ENCODE data around the gene BTBD9. TPM values are rescaled to one million over a fixed set of nuclear protein-coding genes. Genes with fewer than 3 reads are reported as not detected.
"Not testable (repeated sequence)": the region's sequence is repeated elsewhere in the genome, so short reads cannot be mapped to it uniquely, and the experiment has no call there.

The BTBD9 gene
- total and polyA plus RNA-seq, 5 donors from 2014 or later, result 11.6 to 79.7 (median 16.7) TPM

DNA sequence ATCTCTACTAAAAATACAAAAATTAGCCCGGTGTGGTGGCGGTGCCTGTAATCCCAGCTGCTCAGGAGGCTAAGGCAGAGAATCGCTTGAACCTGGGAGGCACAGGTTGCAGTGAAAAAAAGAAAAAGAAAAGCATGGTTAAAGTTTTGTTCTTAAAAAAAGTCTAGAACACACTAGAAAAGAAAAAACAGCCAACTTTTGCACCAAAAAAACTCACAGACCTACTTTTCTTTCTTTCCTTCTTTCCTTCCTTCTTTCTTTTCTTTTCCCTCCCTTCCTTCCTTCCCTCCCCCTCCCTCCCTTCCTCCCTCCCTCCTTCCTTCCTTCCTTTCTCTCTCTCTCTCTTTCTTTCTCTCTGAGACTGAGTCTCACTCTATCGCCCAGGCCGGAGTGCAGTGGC, 204.4 kb downstream of the BTBD9 start:
- no peaks in the 10 kb centered on the region for H3K4me1 ChIP-seq (ENCODE audit: control insufficient read depth, insufficient read depth, low read length, poor library complexity, severe bottlenecking)
- ATAC-seq (ENCODE audit: low read depth in 2 of 2) (no peak), DNase-seq (no peak)
- H3K27me3 ChIP-seq (ENCODE audit: control insufficient read depth, insufficient read depth, low read length), result no peaks in the 10 kb centered on the region
- H3K27me3 Mint-ChIP-seq, result no peaks in the 10 kb centered on the region
- H3K4me3 ChIP-seq (ENCODE audit: low read depth, low read length), result no peak overlapping the region
- peaks cover 14 to 26% (median 18%) of the 10 kb centered on the region in 4 donors for H3K4me1 Mint-ChIP-seq
- no peak overlapping the region for H3K4me3 Mint-ChIP-seq
- H3K36me3 ChIP-seq (ENCODE audit: control insufficient read depth, insufficient read depth, low read length), result no peaks in the 10 kb centered on the region
- H3K9me3 Mint-ChIP-seq, result peaks cover 0 to 2% (median 0%) of the 10 kb centered on the region in 7 donors
- no peak overlapping the region for H3K27ac Mint-ChIP-seq
- H3K36me3 Mint-ChIP-seq, result peaks cover 25% of the 10 kb centered on the region
- no peaks in the 10 kb centered on the region for H3K9me3 ChIP-seq (ENCODE audit: control insufficient read depth in 2 of 2, low read length in 2 of 2)
- no peak overlapping the region for H3K27ac ChIP-seq (ENCODE audit: insufficient read depth, low read length, poor library complexity, severe bottlenecking)

GRCh38 chr6:38434051-38434450, 205.7 kb downstream of the BTBD9 start:
- no peaks in the 10 kb centered on the region for H3K27me3 Mint-ChIP-seq
- H3K27ac ChIP-seq (ENCODE audit: insufficient read depth, low read length, poor library complexity, severe bottlenecking), result no peak overlapping the region

DNA sequence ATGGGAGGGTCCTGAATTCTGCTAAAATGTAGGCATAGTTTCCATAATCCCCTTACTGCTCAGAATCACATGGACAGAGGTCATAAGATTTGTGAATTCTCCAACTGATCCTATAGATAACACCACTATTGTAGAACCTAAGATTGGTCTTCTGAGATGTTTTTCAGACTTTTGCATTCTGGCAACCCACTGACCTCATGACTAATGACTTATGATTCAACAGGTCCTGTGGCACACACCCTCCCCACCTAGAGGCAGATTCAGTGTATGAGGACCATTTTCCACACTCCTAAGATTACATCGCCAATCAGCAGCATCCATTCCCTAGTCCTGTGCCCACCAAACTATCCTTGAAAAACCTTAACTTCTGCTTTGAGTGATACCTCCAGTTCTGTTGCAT, 207.2 kb downstream of the BTBD9 start:
- no peaks in the 10 kb centered on the region for H3K27me3 ChIP-seq (ENCODE audit: control insufficient read depth, insufficient read depth, low read length)
- Mint-ChIP-seq H3K36me3 (peaks cover 25% of the 10 kb centered on the region), H3K4me3 (no peak overlapping the region)

More at GRCh38 chr6:38434051-38434450, 205.7 kb downstream of the BTBD9 start:
- no peaks in the 10 kb centered on the region for H3K36me3 ChIP-seq (ENCODE audit: control insufficient read depth, insufficient read depth, low read length)
- H3K4me1 ChIP-seq (ENCODE audit: control insufficient read depth, insufficient read depth, low read length, poor library complexity, severe bottlenecking), result no peaks in the 10 kb centered on the region
- H3K9me3 Mint-ChIP-seq, result peaks cover 0 to 2% (median 0%) of the 10 kb centered on the region in 7 donors
- H3K4me3 Mint-ChIP-seq, result no peak overlapping the region
- ATAC-seq (ENCODE audit: low read depth in 2 of 2), result no peak
- no peak overlapping the region for H3K4me3 ChIP-seq (ENCODE audit: low read depth, low read length)
- H3K9me3 ChIP-seq (ENCODE audit: control insufficient read depth in 2 of 2, low read length in 2 of 2), result no peaks in the 10 kb centered on the region
- peak overlapping the region in 1 of 3 donors; percentile 21 for H3K27ac Mint-ChIP-seq
- DNase-seq, result no peak
- peaks cover 25% of the 10 kb centered on the region for H3K36me3 Mint-ChIP-seq
- H3K27me3 ChIP-seq (ENCODE audit: control insufficient read depth, insufficient read depth, low read length), result no peaks in the 10 kb centered on the region
- peaks cover 9 to 22% (median 14%) of the 10 kb centered on the region in 4 donors for H3K4me1 Mint-ChIP-seq

DNA sequence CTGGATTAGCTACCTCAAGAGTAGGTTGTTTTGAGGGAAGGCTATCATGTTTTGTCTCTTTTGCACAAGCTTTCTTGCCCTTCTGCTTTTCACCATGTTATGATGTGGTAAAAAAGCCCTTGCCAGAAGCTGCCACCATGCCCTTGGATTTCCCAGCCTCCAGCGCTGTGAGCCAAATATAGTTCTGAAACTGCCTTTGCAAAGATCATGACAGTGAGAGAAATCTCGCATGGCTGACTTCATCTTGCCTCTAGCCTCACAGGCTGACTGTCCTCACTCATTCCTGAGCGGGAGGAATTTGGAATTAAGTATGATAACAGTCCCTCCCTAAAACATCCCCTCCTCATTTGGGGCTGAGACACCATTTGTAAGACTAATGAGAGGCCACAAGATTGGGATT, 207.7 kb downstream of the BTBD9 start:
- H3K9me3 Mint-ChIP-seq, result peaks cover 0 to 2% (median 0%) of the 10 kb centered on the region in 7 donors

More for the DNA sequence above, 207.2 kb downstream of the BTBD9 start:
- Histone ChIP-seq H3K9me3 (ENCODE audit: control insufficient read depth in 2 of 2, low read length in 2 of 2) (no peaks in the 10 kb centered on the region), H3K4me1 (ENCODE audit: control insufficient read depth, insufficient read depth, low read length, poor library complexity, severe bottlenecking) (no peaks in the 10 kb centered on the region), H3K4me3 (ENCODE audit: low read depth, low read length) (no peak overlapping the region), H3K36me3 (ENCODE audit: control insufficient read depth, insufficient read depth, low read length) (no peaks in the 10 kb centered on the region), H3K27ac (ENCODE audit: insufficient read depth, low read length, poor library complexity, severe bottlenecking) (no peak overlapping the region)
- Mint-ChIP-seq H3K27me3 (no peaks in the 10 kb centered on the region), H3K4me1 (peaks cover 6 to 15% (median 10%) of the 10 kb centered on the region in 4 donors), H3K27ac (no peak overlapping the region), H3K9me3 (peaks cover 0 to 2% (median 0%) of the 10 kb centered on the region in 7 donors)
- DNase-seq, result no peak
- no peak for ATAC-seq (ENCODE audit: low read depth in 2 of 2)

DNA sequence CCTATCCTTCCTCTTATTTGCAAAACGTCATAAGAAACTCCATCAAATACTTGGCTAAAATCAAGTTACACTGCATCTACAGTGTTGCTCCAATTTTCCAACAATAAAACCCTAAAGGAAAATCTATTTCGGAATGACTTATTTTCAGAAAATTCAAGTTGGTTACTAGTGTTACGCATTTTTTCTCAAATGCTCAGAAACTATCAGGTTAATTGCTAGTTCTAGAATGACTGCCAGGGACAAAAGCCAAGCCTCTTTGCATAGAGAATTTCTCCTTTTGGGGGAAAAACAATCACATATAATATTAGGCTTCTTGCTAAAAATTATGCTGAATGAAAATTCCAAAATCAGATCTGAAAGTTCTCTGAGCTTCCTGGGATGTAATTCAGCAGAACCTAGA, 210.2 kb downstream of the BTBD9 start:
- Mint-ChIP-seq H3K4me3 (no peak overlapping the region), H3K9me3 (peaks cover 0 to 2% (median 0%) of the 10 kb centered on the region in 7 donors), H3K27ac (no peak overlapping the region), H3K4me1 (peaks cover 0 to 10% (median 4%) of the 10 kb centered on the region in 4 donors), H3K27me3 (no peaks in the 10 kb centered on the region), H3K36me3 (peaks cover 35% of the 10 kb centered on the region)
- ATAC-seq (ENCODE audit: low read depth in 2 of 2) (no peak), DNase-seq (no peak)
- no peak overlapping the region for H3K27ac ChIP-seq (ENCODE audit: insufficient read depth, low read length, poor library complexity, severe bottlenecking)
- no peaks in the 10 kb centered on the region for H3K4me1 ChIP-seq (ENCODE audit: control insufficient read depth, insufficient read depth, low read length, poor library complexity, severe bottlenecking)
- H3K4me3 ChIP-seq (ENCODE audit: low read depth, low read length), result no peak overlapping the region
- H3K36me3 ChIP-seq (ENCODE audit: control insufficient read depth, insufficient read depth, low read length), result no peaks in the 10 kb centered on the region
- H3K9me3 ChIP-seq (ENCODE audit: control insufficient read depth in 2 of 2, low read length in 2 of 2), result no peaks in the 10 kb centered on the region
- no peaks in the 10 kb centered on the region for H3K27me3 ChIP-seq (ENCODE audit: control insufficient read depth, insufficient read depth, low read length)

More for the DNA sequence above, 207.7 kb downstream of the BTBD9 start:
- Histone ChIP-seq H3K27me3 (ENCODE audit: control insufficient read depth, insufficient read depth, low read length) (no peaks in the 10 kb centered on the region), H3K27ac (ENCODE audit: insufficient read depth, low read length, poor library complexity, severe bottlenecking) (no peak overlapping the region), H3K36me3 (ENCODE audit: control insufficient read depth, insufficient read depth, low read length) (no peaks in the 10 kb centered on the region), H3K4me3 (ENCODE audit: low read depth, low read length) (no peak overlapping the region), H3K4me1 (ENCODE audit: control insufficient read depth, insufficient read depth, low read length, poor library complexity, severe bottlenecking) (no peaks in the 10 kb centered on the region), H3K9me3 (ENCODE audit: control insufficient read depth in 2 of 2, low read length in 2 of 2) (no peaks in the 10 kb centered on the region)
- H3K27me3 Mint-ChIP-seq, result no peaks in the 10 kb centered on the region
- H3K36me3 Mint-ChIP-seq, result peaks cover 26% of the 10 kb centered on the region
- H3K4me1 Mint-ChIP-seq, result peaks cover 5 to 15% (median 8%) of the 10 kb centered on the region in 4 donors
- no peak overlapping the region for H3K4me3 Mint-ChIP-seq
- DNase-seq (no peak), ATAC-seq (ENCODE audit: low read depth in 2 of 2) (no peak)
- H3K27ac Mint-ChIP-seq, result no peak overlapping the region

DNA sequence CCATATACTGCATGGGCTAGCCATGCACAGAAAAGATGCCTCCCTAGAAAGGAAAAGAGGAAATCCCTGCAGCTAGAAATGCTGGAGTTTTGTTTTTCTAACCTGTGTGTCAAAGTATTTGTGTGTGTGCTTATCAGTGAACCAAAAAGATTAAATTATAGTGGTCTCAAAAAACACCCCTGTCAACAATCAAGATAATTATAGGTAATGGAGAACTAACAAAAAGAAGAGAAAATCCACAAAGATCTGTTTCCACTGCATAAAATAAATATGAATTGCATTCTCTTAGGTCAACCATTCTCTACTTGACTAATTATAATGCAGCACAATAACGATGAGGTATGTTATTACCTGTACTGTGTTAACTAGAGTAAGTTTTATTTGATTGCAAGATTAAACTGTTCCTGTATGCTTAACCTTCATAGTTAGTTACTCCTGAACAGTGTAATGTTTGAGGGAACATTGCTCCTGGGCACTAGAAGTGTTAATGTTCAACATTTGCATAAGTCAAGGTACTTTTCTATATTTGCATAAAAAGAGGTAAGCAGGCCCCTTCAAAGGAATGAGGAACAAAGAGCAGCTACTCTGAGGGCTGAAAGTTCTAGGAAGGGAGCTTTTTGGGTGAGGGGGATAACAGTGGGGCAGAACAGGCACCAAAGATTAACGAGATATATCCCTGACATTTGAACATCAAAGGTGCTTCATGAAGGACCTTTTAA, 212.1 kb downstream of the BTBD9 start:
- ATAC-seq (ENCODE audit: low read depth in 2 of 2) (no peak), DNase-seq (no peak)
- no peaks in the 10 kb centered on the region for H3K4me1 ChIP-seq (ENCODE audit: control insufficient read depth, insufficient read depth, low read length, poor library complexity, severe bottlenecking)
- H3K4me3 ChIP-seq (ENCODE audit: low read depth, low read length), result no peak overlapping the region
- Mint-ChIP-seq H3K9me3 (peaks cover 0 to 2% (median 0%) of the 10 kb centered on the region in 7 donors), H3K36me3 (peaks cover 27% of the 10 kb centered on the region), H3K27ac (peak overlapping the region in 1 of 3 donors; percentile 34), H3K27me3 (no peaks in the 10 kb centered on the region), H3K4me1 (peaks cover 0 to 6% (median 3%) of the 10 kb centered on the region in 4 donors), H3K4me3 (no peak overlapping the region)
- no peaks in the 10 kb centered on the region for H3K9me3 ChIP-seq (ENCODE audit: control insufficient read depth in 2 of 2, low read length in 2 of 2)
- H3K27me3 ChIP-seq (ENCODE audit: control insufficient read depth, insufficient read depth, low read length), result no peaks in the 10 kb centered on the region
- H3K27ac ChIP-seq (ENCODE audit: insufficient read depth, low read length, poor library complexity, severe bottlenecking), result no peak overlapping the region
- no peaks in the 10 kb centered on the region for H3K36me3 ChIP-seq (ENCODE audit: control insufficient read depth, insufficient read depth, low read length)

DNA sequence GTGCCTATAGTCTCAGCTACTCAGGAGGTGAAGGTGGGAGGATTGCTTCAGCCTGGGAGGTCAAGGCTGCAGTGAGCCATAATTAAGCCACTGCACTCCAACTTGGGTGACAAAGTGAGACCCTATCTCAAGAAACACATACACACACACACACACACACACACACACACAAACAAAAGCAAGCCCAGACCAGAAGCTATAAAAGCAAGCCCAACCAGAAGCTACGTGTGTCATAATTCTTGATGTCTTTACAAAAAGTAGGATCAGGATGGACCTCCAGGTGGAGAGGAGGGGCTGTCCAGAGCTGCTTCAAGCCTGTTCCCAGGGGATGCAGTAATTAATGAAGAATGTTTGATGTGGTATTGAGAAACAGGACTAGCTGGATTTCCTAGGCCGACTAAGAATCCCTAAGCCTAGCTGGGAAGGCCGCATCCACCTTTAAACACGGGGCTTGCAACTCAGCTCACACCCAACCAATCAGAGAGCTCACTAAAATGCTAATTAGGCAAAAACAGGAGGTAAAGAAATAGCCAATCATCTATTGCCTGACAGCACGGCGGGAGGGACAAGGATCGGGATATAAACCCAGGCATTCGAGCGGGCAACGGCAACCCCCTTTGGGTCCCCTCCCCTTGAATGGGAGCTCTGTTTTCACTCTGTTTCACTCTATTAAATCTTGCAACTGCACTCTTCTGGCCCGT, 213.8 kb downstream of the BTBD9 start:
- H3K9me3 ChIP-seq (ENCODE audit: control insufficient read depth in 2 of 2, low read length in 2 of 2); DNase-seq; H3K4me1 ChIP-seq (ENCODE audit: control insufficient read depth, insufficient read depth, low read length, poor library complexity, severe bottlenecking); H3K4me3 Mint-ChIP-seq; H3K9me3 Mint-ChIP-seq; H3K27me3 ChIP-seq (ENCODE audit: control insufficient read depth, insufficient read depth, low read length); H3K4me3 ChIP-seq (ENCODE audit: low read depth, low read length); H3K4me1 Mint-ChIP-seq; H3K27me3 Mint-ChIP-seq; H3K36me3 ChIP-seq (ENCODE audit: control insufficient read depth, insufficient read depth, low read length); ATAC-seq (ENCODE audit: low read depth in 2 of 2); H3K27ac ChIP-seq (ENCODE audit: insufficient read depth, low read length, poor library complexity, severe bottlenecking): not testable (repeated sequence)
- H3K36me3 Mint-ChIP-seq, result peaks cover 14% of the 10 kb centered on the region
- peak overlapping the region in 1 of 3 donors; percentile 25 for H3K27ac Mint-ChIP-seq

Measured in CD4-positive, CD25-positive, alpha-beta regulatory T cell (primary cell).